Natural killer cell (primary cell): ENCODE results near the gene PRPF4. TPM values are rescaled to one million over a fixed set of nuclear protein-coding genes. Genes with fewer than 3 reads are reported as not detected.
"Not testable (repeated sequence)": the region's sequence is repeated elsewhere in the genome, so short reads cannot be mapped to it uniquely, and the experiment has no call there.

Source experiments
- ATAC-seq, 3 donors: fragments of 150-1000 bp in 2 of 3; fragments of 200-7000 bp in 1 of 3; cut with Tn5 transposase; 1 replicate in 1 of 3; 2 replicates in 2 of 3; pipeline ENCODE4 v1.10.0; 2021; ENCODE audit warnings: mild to moderate bottlenecking in 2 of 3, moderate library complexity in 2 of 3
- DNase-seq, 2 donors: peaks; one replicate each; pipeline versions ENCODE4 v3.0.0 to v3.0.0-alpha.2; 2013 to 2021; ENCODE audit warnings: mixed read lengths in 1 of 2
- H3K27ac ChIP-seq: one replicate; pipeline ENCODE4 v1.5.1; 2013; ENCODE audit warnings: mild to moderate bottlenecking, low read length
- H3K27me3 ChIP-seq: one replicate; pipeline ENCODE4 v1.6.1; 2013; ENCODE audit warnings: low read length; ENCODE audit not compliant: control insufficient read depth, insufficient read depth
- H3K36me3 ChIP-seq: one replicate; pipeline ENCODE4 v1.6.1; 2013; ENCODE audit warnings: low read length; ENCODE audit not compliant: control insufficient read depth, insufficient read depth
- H3K4me1 ChIP-seq: one replicate; pipeline ENCODE4 v1.6.1; 2013; ENCODE audit warnings: low read length; ENCODE audit not compliant: control insufficient read depth, insufficient read depth
- H3K4me3 ChIP-seq: one replicate; pipeline ENCODE4 v1.5.1; 2013; ENCODE audit warnings: low read length
- H3K9me3 ChIP-seq: one replicate; pipeline ENCODE4 v1.6.1; 2013; ENCODE audit warnings: low read length; ENCODE audit not compliant: control insufficient read depth, insufficient read depth
- H3K27ac Mint-ChIP-seq, 2 donors: one replicate each; pipeline ENCODE4 v1.8.0; 2022; ENCODE audit warnings: mild to moderate bottlenecking in 2 of 2, mixed read lengths in 2 of 2, moderate library complexity in 1 of 2
- H3K27me3 Mint-ChIP-seq, 2 donors: one replicate each; pipeline ENCODE4 v1.8.0; 2022; ENCODE audit warnings: low read depth in 2 of 2, mixed read lengths in 2 of 2
- H3K36me3 Mint-ChIP-seq: one replicate; pipeline ENCODE4 v1.8.0; 2022; ENCODE audit warnings: mixed read lengths
- H3K4me1 Mint-ChIP-seq, 2 donors: one replicate each; pipeline ENCODE4 v1.8.0; 2022; ENCODE audit warnings: mixed read lengths in 2 of 2
- H3K4me3 Mint-ChIP-seq: one replicate; pipeline ENCODE4 v1.8.0; 2022; ENCODE audit warnings: mild to moderate bottlenecking, moderate library complexity, mixed read lengths
- H3K9me3 Mint-ChIP-seq, 2 donors: one replicate each; pipeline ENCODE4 v1.8.0; 2022; ENCODE audit warnings: mixed read lengths in 2 of 2
- CTCF ChIP-seq: fragments of 200-600 bp; IDR thresholded peaks from one replicate; pipeline ENCODE4 v1.8.0; 2022; ENCODE audit warnings: antibody characterized with exemption
- WGBS: methylation state at CpG from one replicate; pipeline ENCODE4 v1.1.7; 2013; ENCODE audit warnings: missing lambda C conversion rate; ENCODE audit not compliant: insufficient coverage; 5-methylcytosine and 5-hydroxymethylcytosine counted together
- intact Hi-C: fragments of 100-400 bp; cut with micrococcal nuclease; formaldehyde crosslinking; loops from one replicate; pipeline ENCODE4 v1.14.2; 2022
- total RNA-seq, 4 donors: library from RNA; stranded (reverse); fragments of 120-200 nt in 1 of 4; gene quantifications; one replicate each; pipeline versions ENCODE4 v1.2.3 to v1.2.4, GENCODE V29; 2013 to 2022

The PRPF4 gene
- total RNA-seq, 3 donors from 2014 or later (not counting 1 experiment from before 2014, with no cell fraction given), result 16.9 to 23.2 (median 21.1) TPM

GRCh38 chr9:113293285-113293878, 17.9 kb downstream of the PRPF4 start:
- intact Hi-C loops, result loop anchor here (10.0 kb wide), 1 partner anchor 51 kb away; the partner anchor contains the start of genes BSPRY and WDR31
- no peak for TF ChIP-seq CTCF
- Mint-ChIP-seq H3K4me3 (no peak overlapping the region), H3K27ac (peak overlapping the region in 1 of 2 donors; percentile 29), H3K4me1 (no peaks in the 10 kb centered on the region), H3K9me3 (no peaks in the 10 kb centered on the region), H3K36me3 (peaks cover 14% of the 10 kb centered on the region), H3K27me3 (no peaks in the 10 kb centered on the region)
- Histone ChIP-seq H3K27ac (no peak overlapping the region), H3K9me3 (no peaks in the 10 kb centered on the region), H3K27me3 (no peaks in the 10 kb centered on the region), H3K4me1 (no peaks in the 10 kb centered on the region), H3K36me3 (peaks cover 44% of the 10 kb centered on the region), H3K4me3 (no peak overlapping the region)
- ATAC-seq, result no peak
- DNase-seq, result no peak
- 81% methylated on average over 7 of the region's 7 CpGs for WGBS

DNA sequence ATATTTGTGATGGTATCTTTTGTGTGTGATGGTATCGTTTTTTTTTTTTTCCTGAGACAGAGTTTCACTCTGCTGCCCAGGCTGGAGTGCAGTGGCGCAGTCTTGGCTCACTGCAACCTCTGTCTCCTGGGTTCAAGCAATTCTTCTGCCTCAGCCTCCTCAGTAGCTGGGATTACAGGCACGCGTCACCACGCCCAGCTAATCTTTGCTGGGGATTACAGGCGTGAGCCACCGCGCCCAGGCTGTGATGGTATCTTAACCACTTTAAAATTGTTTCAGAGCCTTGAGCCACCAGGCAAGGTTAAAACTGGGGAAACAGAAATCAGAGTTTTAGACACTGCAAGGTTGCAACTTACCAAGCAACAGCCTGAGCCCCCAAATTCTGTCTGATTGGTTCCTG, 20.8 kb downstream of the PRPF4 start:
- H3K9me3 Mint-ChIP-seq, H3K4me3 Mint-ChIP-seq, H3K4me1 ChIP-seq, H3K27me3 ChIP-seq, H3K27ac Mint-ChIP-seq, DNase-seq, H3K27ac ChIP-seq, H3K9me3 ChIP-seq, ATAC-seq, H3K4me1 Mint-ChIP-seq, H3K36me3 Mint-ChIP-seq, H3K4me3 ChIP-seq: not testable (repeated sequence)
- WGBS, result 91% methylated on average over 7 of the region's 8 CpGs
- H3K27me3 Mint-ChIP-seq, result peaks cover 4 to 18% of the 10 kb centered on the region in 2 donors
- intact Hi-C loops, result loop anchor here (10.0 kb wide), 1 partner anchor 49 kb away; the partner anchor contains the start of genes BSPRY and WDR31
- peaks cover 17% of the 10 kb centered on the region for H3K36me3 ChIP-seq

DNA sequence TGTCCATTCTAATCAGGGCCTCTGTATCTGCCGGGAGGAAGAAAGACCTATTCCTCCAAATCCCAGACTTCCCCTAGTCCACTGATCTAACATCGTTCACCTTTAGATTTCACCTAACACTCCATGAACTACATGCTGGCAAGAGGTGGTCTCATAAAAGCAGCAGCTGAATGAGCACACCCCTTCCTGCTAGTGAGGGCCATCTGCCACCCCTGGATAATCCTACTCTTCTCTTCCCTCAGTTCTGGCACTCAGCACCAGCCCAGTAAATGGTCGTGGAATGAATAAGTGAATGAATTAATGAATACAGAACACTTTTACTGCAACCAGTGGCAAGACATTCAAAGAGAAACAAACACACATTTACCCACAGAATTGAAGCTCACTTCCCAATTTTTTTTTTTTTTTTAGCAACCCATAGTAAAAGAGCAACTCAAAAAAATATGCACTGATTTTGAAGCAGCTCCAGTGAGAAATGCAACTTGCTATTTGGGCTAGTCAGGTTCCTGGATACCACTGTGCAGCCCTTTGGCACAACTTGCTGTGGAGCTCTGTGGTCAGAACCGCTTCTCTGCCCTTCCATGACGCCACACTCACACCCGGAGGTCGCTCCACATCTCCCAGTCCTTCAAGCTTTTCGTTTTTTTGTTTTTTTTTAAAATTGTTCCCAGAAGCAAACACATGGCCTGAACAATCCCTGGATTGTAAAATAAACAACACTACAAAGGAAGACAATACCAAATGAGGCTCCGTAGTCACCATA, 21.5 kb downstream of the PRPF4 start:
- H3K9me3 ChIP-seq, result no peaks in the 10 kb centered on the region
- WGBS, result 86% methylated on average over 8 of the region's 9 CpGs
- Mint-ChIP-seq H3K27me3 (peaks cover 4 to 20% of the 10 kb centered on the region in 2 donors), H3K9me3 (no peaks in the 10 kb centered on the region), H3K4me1 (no peaks in the 10 kb centered on the region), H3K4me3 (no peak overlapping the region), H3K27ac (no peak overlapping the region), H3K36me3 (no peaks in the 10 kb centered on the region)
- H3K27me3 ChIP-seq, result no peaks in the 10 kb centered on the region
- TF ChIP-seq CTCF, result no peak
- no peak overlapping the region for H3K27ac ChIP-seq
- no peaks in the 10 kb centered on the region for H3K4me1 ChIP-seq
- H3K4me3 ChIP-seq, result no peak overlapping the region
- intact Hi-C loops, result loop anchor here (10.0 kb wide), 1 partner anchor 48 kb away; the partner anchor contains the start of genes BSPRY and WDR31
- no peak for DNase-seq
- ATAC-seq, result no peak
- H3K36me3 ChIP-seq, result peaks cover 12% of the 10 kb centered on the region

DNA sequence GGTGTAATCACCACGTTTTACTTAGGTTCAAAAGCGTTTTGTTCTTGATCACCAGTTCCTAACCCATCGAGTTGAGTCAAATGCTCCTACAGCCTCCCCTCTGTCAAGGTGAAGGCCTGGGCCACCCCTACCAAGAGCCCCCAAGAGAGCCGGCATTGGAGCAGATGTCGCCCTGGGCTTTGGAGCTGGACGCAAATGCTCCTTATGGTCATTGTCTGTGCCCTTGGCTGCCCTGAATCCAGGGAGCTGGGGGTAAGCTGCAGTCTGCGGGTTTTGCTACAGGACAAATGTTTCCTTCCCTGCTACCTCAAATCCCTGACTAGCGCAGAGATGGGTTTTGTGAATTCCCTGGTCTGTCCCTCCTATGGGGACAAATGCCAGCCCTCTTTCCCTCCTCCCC, 22.9 kb downstream of the PRPF4 start:
- intact Hi-C loops, result loop anchor here (10.0 kb wide), 1 partner anchor 46 kb away; the partner anchor contains the start of genes BSPRY and WDR31
- Histone ChIP-seq H3K4me3 (no peak overlapping the region), H3K27me3 (no peaks in the 10 kb centered on the region), H3K4me1 (no peaks in the 10 kb centered on the region), H3K9me3 (no peaks in the 10 kb centered on the region), H3K36me3 (peaks cover 3% of the 10 kb centered on the region), H3K27ac (no peak overlapping the region)
- H3K4me1 Mint-ChIP-seq, result no peaks in the 10 kb centered on the region
- WGBS, result 94% methylated on average over 8 of the region's 8 CpGs
- no peaks in the 10 kb centered on the region for H3K36me3 Mint-ChIP-seq
- H3K27me3 Mint-ChIP-seq, result peaks cover 7 to 26% of the 10 kb centered on the region in 2 donors
- H3K4me3 Mint-ChIP-seq, result no peak overlapping the region
- no peaks in the 10 kb centered on the region for H3K9me3 Mint-ChIP-seq
- TF ChIP-seq CTCF, result no peak
- DNase-seq (no peak), ATAC-seq (no peak)
- H3K27ac Mint-ChIP-seq, result no peak overlapping the region
